Gastroesophageal sphincter (tissue), 4 donors: ENCODE results near the gene EGFLAM. TPM values are rescaled to one million over a fixed set of nuclear protein-coding genes. Genes with fewer than 3 reads are reported as not detected.
A peak's percentile ranks its signal among the peaks of the same experiment; 100 is the strongest.

Experiments
- ATAC-seq: fragments of 150-250 bp; one replicate; pipeline ENCODE4 v1.9.1; 2016; ENCODE audit warnings: mild to moderate bottlenecking, moderate library complexity
- H3K27ac ChIP-seq, 4 donors: fragments of 200-600 bp; sonication (generic) in 3 of 4; 1 replicate in 3 of 4; 2 replicates in 1 of 4; pipeline ENCODE4 v1.5.1; 2016 to 2019
- H3K27me3 ChIP-seq: fragments of 200-600 bp; sonication (generic); one replicate; pipeline ENCODE4 v1.5.1; 2019
- H3K36me3 ChIP-seq, 2 donors: fragments of 200-600 bp; sonication (generic); one replicate each; pipeline ENCODE4 v1.5.1; 2019; ENCODE audit warnings: control low read depth in 1 of 2
- H3K4me1 ChIP-seq, 3 donors: fragments of 200-600 bp; sonication (generic); 1 replicate in 2 of 3; 2 replicates in 1 of 3; pipeline ENCODE4 v1.5.1; 2016 to 2019; ENCODE audit warnings: control low read depth in 2 of 3
- H3K4me3 ChIP-seq, 2 donors: fragments of 200-600 bp; sonication (generic); one replicate each; pipeline ENCODE4 v1.5.1; 2019; ENCODE audit warnings: mild to moderate bottlenecking in 1 of 2, moderate library complexity in 1 of 2
- H3K9me3 ChIP-seq, 3 donors: fragments of 200-600 bp; sonication (generic); one replicate each; pipeline ENCODE4 v1.5.1; 2017 to 2019; ENCODE audit warnings: control low read depth in 2 of 3
- EP300 ChIP-seq: sonication (generic); formaldehyde crosslinking; IDR thresholded peaks from one replicate; pipeline ENCODE4 v1.6.1; 2017; ENCODE audit warnings: antibody characterized with exemption, mild to moderate bottlenecking
- POLR2A ChIP-seq, 2 donors: fragments of 450-650 bp; IDR thresholded peaks; one replicate each; pipeline ENCODE4 v1.6.1; 2017; ENCODE audit warnings: antibody characterized with exemption in 2 of 2, mild to moderate bottlenecking in 2 of 2, moderate library complexity in 1 of 2
- POLR2AphosphoS5 ChIP-seq: sonication (generic); formaldehyde crosslinking; IDR thresholded peaks from one replicate; pipeline ENCODE4 v1.6.1; 2017; ENCODE audit warnings: antibody characterized with exemption
- WGBS, 2 donors: methylation state at CpG; one replicate each; pipeline ENCODE4 v1.1.5; 2018; ENCODE audit warnings: low coverage in 1 of 2; 5-methylcytosine and 5-hydroxymethylcytosine counted together
- total RNA-seq, 4 donors: library from RNA; depleted of rRNA; stranded (reverse); fragments of >200 nt; gene quantifications; one replicate each; pipeline ENCODE4 v1.1.0, GENCODE V29; 2016
- TF ChIP-seq, protein P1 (sequence below), 4 experiments: fragments of 200-600 bp in 2 of 4; fragments of 450-650 bp in 2 of 4; sonication (generic) in 1 of 4; IDR thresholded peaks; one replicate each; pipeline ENCODE4 v1.5.1; 2017 to 2019; ENCODE audit warnings: antibody characterized with exemption in 4 of 4, mild to moderate bottlenecking in 2 of 4, moderate library complexity in 2 of 4

EGFLAM gene
- total RNA-seq, 4 donors from 2014 or later: 4.8 to 8.3 (median 7.7) TPM

DNA sequence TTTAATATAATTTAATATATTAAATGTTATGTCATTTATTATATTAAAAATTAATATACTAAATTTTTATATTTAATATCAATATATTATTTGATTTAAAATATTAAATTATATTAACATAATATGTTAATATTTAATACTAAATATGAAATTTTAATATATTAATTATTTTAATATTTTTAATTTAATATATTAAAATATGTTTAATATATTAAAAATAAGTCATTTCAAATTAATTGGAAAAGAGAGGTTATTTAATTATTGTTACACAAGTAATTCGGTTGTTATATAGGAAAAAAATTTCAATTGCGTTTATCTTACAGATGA is 183.9 kb downstream of the EGFLAM start:
- TF ChIP-seq EP300: no peak
- TF ChIP-seq POLR2AphosphoS5: no peak
- TF ChIP-seq, protein P1, sequence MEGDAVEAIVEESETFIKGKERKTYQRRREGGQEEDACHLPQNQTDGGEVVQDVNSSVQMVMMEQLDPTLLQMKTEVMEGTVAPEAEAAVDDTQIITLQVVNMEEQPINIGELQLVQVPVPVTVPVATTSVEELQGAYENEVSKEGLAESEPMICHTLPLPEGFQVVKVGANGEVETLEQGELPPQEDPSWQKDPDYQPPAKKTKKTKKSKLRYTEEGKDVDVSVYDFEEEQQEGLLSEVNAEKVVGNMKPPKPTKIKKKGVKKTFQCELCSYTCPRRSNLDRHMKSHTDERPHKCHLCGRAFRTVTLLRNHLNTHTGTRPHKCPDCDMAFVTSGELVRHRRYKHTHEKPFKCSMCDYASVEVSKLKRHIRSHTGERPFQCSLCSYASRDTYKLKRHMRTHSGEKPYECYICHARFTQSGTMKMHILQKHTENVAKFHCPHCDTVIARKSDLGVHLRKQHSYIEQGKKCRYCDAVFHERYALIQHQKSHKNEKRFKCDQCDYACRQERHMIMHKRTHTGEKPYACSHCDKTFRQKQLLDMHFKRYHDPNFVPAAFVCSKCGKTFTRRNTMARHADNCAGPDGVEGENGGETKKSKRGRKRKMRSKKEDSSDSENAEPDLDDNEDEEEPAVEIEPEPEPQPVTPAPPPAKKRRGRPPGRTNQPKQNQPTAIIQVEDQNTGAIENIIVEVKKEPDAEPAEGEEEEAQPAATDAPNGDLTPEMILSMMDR (IDR thresholded peaks at IDR 0.05): no peak
- no peak for TF ChIP-seq POLR2A (IDR thresholded peaks at IDR 0.05)
- no peaks in the 10 kb centered on the region for H3K9me3 ChIP-seq
- H3K4me1 ChIP-seq: peaks cover 0 to 14% (median 2%) of the 10 kb centered on the region in 3 donors
- no peak overlapping the region for H3K4me3 ChIP-seq
- no peaks in the 10 kb centered on the region for H3K27me3 ChIP-seq
- ATAC-seq: no peak
- H3K36me3 ChIP-seq: no peaks in the 10 kb centered on the region
- H3K27ac ChIP-seq: no peak overlapping the region
- 85 to 87% methylated on average over 2 of the region's 2 CpGs for WGBS, 2 donors

DNA sequence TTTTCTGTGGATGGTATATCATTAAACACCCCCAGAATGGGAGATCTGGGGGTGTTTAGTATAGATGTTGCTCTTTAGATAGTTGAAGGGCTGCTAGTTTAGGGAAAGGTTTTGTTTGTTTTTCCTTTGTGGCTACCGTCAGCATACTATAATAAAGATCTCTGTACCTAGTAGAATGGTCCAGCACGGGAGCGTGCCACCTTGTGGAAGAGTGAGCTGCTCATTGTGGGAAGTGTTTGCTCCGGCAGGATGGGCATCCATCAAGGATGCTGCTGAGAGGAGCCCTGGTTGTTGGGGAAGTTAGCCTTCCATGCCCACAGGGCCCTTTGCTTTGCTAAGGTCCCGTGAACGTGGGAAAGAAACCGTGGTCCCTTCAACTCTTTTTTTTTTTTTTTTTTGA is 185.0 kb downstream of the EGFLAM start:
- Histone ChIP-seq H3K36me3 (no peaks in the 10 kb centered on the region), H3K4me1 (peaks cover 0 to 21% (median 2%) of the 10 kb centered on the region in 3 donors), H3K9me3 (no peaks in the 10 kb centered on the region), H3K27ac (no peak overlapping the region), H3K27me3 (no peaks in the 10 kb centered on the region), H3K4me3 (no peak overlapping the region)
- TF ChIP-seq, protein P1 (IDR thresholded peaks at IDR 0.05): no peak
- TF ChIP-seq POLR2A (IDR thresholded peaks at IDR 0.05) (no peak), EP300 (no peak), POLR2AphosphoS5 (no peak)
- 89 to 90% methylated on average over 6 to 7 of the region's 7 CpGs for WGBS, 2 donors
- ATAC-seq: no peak

DNA sequence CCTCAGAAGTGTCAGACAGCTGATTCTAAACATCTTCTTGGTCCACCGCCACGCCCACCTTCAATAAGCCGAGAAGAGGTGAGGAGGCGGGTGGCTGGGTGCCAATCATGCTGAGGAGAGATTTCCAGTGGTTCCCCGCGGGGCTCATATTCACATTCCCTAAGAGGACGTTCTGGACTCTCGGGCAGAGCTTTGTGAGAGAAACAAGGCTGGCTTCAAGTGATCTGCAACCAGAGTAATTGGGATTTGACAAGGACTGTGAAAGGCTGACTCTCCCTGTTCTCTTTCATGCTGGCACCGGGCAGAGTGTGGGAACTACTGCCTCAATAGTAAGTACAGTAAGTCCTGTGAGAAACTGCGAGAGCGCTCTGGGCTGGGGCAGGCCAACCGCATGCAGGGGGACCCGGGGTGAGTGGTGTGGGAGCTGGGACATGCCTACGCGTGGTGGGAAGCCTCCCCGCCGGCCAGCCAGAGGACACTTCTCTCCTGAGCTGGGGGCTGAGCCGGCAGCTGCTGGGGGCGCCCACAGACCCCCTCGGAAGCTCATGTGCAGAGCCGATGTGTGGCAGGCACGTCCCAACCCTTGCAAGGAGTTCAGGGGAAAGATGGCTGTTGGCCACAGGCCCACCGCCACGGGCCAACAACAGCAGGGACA is 187.1 kb downstream of the EGFLAM start:
- Histone ChIP-seq H3K27ac (peak overlapping the region; percentile 4 to 75 (median 72)), H3K4me1 (peaks cover 0 to 27% (median 2%) of the 10 kb centered on the region in 3 donors), H3K27me3 (no peaks in the 10 kb centered on the region), H3K4me3 (peak overlapping the region; percentile 15 to 45), H3K36me3 (no peaks in the 10 kb centered on the region), H3K9me3 (no peaks in the 10 kb centered on the region)
- peak; percentile 35 for ATAC-seq
- WGBS, 2 donors: 64 to 80% methylated on average over 1 to 2 of the region's 24 CpGs
- TF ChIP-seq, protein P1 (IDR thresholded peaks at IDR 0.05): no peak
- no peak for TF ChIP-seq EP300
- TF ChIP-seq POLR2AphosphoS5: no peak
- TF ChIP-seq POLR2A (IDR thresholded peaks at IDR 0.05): no peak

DNA sequence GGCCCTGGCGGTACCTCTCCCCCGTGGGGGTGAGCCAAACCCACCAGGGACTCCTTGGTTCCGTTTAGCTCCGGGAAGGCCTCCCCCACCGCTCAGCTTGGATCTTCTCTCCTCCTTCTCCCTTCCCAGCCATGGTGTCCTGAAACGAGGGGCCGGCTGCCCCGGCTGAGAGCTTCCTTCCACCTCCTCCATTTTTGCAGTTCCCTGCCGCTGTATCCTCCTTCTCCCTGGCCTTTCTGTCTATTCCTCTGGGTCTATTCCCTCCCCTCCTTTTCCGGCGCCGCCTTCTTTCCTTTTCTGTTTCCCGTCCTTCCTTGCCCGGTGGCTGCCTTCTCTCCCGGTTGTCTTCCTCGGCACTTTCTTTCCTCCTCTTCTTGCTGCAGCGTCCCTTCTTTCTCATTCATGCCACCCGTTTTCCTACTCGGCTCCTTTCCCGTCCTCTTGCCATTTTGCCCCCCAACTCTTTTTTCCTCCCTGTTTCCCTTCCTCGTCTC is 187.7 kb downstream of the EGFLAM start:
- H3K36me3 ChIP-seq: no peaks in the 10 kb centered on the region
- 72 to 75% methylated on average over 17 to 18 of the region's 21 CpGs for WGBS, 2 donors
- H3K27me3 ChIP-seq: no peaks in the 10 kb centered on the region
- peaks cover 0 to 27% (median 2%) of the 10 kb centered on the region in 3 donors for H3K4me1 ChIP-seq
- ATAC-seq: no peak
- no peak for TF ChIP-seq POLR2AphosphoS5
- TF ChIP-seq POLR2A (IDR thresholded peaks at IDR 0.05): no peak
- no peak for TF ChIP-seq EP300
- TF ChIP-seq, protein P1 (IDR thresholded peaks at IDR 0.05): no peak
- H3K4me3 ChIP-seq: peak overlapping the region; percentile 15 to 45
- no peaks in the 10 kb centered on the region for H3K9me3 ChIP-seq
- peak overlapping the region; percentile 4 to 75 (median 72) for H3K27ac ChIP-seq

DNA sequence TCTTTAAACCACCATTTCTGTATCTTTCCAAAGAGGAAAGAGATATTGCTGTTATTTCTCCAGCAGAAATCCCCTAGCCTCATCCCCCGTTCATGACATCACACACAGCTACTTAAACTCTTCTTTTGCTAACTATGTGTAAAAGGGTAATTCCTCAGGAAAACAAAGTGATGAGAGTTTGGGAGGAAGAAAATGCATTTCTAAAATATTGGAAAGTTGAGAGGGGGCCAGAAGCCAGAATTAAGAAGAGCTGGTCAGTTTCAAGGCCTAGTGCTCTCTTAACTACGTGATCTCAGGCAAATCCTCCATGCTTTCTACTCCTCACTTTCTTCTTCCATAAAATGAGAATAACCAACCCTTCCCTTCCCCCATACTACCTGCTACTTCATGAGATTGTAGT is 188.7 kb downstream of the EGFLAM start:
- no peaks in the 10 kb centered on the region for H3K36me3 ChIP-seq
- H3K27ac ChIP-seq: no peak overlapping the region
- H3K4me3 ChIP-seq: no peak overlapping the region
- 78 to 92% methylated on average over 2 of the region's 2 CpGs for WGBS, 2 donors
- H3K4me1 ChIP-seq: peaks cover 0 to 27% (median 2%) of the 10 kb centered on the region in 3 donors
- no peak for ATAC-seq
- TF ChIP-seq POLR2A (IDR thresholded peaks at IDR 0.05): no peak
- no peak for TF ChIP-seq EP300
- TF ChIP-seq, protein P1 (IDR thresholded peaks at IDR 0.05): no peak
- TF ChIP-seq POLR2AphosphoS5: no peak
- no peaks in the 10 kb centered on the region for H3K27me3 ChIP-seq
- no peaks in the 10 kb centered on the region for H3K9me3 ChIP-seq
